BE2C (cell line): ENCODE results near the gene CDS2.

Experiments used
- DNase-seq: peaks from one replicate; pipeline ENCODE4 v3.0.0-alpha.2; 2020
- H3K27me3 ChIP-seq: fragments of 250-450 bp; sonication (Bioruptor Pico); 2 replicates; pipeline ENCODE4 v1.5.1; 2020; ENCODE audit warnings: mild to moderate bottlenecking
- H3K36me3 ChIP-seq: fragments of 250-450 bp; sonication (Bioruptor Pico); 2 replicates; pipeline ENCODE4 v1.5.1; 2020; ENCODE audit warnings: mild to moderate bottlenecking
- H3K4me1 ChIP-seq: fragments of 250-450 bp; sonication (Bioruptor Pico); 2 replicates; pipeline ENCODE4 v1.5.1; 2020
- H3K4me3 ChIP-seq: 2 replicates; pipeline ENCODE4 v1.5.1; 2011; ENCODE audit warnings: low read depth, low read length
- H3K9me3 ChIP-seq: fragments of 250-450 bp; sonication (Bioruptor Pico); 2 replicates; pipeline ENCODE4 v1.5.1; 2020
- TF ChIP-seq, protein P1 (sequence below): IDR thresholded peaks from 2 replicates; pipeline ENCODE4 v1.5.1; 2012; ENCODE audit warnings: mild to moderate bottlenecking, low read depth, low read length

CDS2 gene

DNA sequence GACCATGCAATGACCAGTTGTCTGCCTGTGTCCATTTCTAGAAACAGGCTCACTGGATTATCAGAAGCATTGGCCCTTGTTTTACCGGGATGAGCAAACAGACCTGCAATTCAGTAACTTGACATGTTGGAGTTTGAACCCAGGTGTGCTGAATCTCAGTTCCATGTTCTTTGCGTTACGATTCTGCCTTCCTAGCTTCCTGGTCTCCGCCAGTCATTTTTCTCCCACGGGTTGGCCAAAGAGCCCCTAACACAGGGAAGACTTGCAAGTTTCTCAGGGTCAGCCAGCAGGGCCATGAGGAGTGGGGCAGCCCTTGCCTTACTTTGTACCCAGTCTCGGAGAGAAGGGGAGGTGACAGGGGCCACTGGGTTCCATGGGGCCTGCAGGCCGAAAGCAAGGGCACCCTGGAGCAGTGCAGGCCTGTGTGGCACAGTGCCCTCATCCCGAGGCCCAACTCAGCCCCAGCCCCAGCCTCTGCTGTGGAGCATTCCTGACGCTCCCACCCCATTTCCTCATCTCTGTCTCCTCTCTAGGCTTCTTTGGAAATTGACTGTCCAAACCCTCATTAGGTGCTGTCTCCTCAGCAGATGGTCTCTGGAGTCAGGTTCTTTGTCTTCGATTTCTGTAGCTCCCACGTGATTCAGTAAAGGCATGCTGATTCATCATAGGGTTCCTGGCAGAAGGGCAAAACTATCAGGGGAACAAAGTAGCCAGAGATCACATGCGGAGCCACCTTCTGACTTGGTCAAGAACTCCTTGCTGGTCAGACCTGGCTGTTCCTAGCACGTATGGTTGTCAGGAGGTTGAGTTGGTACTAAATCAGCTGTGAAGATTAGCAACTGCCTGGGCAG, 23.6 kb downstream of the CDS2 start:
- TF ChIP-seq, protein P1, sequence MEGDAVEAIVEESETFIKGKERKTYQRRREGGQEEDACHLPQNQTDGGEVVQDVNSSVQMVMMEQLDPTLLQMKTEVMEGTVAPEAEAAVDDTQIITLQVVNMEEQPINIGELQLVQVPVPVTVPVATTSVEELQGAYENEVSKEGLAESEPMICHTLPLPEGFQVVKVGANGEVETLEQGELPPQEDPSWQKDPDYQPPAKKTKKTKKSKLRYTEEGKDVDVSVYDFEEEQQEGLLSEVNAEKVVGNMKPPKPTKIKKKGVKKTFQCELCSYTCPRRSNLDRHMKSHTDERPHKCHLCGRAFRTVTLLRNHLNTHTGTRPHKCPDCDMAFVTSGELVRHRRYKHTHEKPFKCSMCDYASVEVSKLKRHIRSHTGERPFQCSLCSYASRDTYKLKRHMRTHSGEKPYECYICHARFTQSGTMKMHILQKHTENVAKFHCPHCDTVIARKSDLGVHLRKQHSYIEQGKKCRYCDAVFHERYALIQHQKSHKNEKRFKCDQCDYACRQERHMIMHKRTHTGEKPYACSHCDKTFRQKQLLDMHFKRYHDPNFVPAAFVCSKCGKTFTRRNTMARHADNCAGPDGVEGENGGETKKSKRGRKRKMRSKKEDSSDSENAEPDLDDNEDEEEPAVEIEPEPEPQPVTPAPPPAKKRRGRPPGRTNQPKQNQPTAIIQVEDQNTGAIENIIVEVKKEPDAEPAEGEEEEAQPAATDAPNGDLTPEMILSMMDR: no peak
- Histone ChIP-seq H3K4me1 (no peaks in the 10 kb centered on the region), H3K9me3 (no peaks in the 10 kb centered on the region), H3K27me3 (no peaks in the 10 kb centered on the region), H3K36me3 (no peaks in the 10 kb centered on the region), H3K4me3 (no peak overlapping the region)
- no peak for DNase-seq

GRCh38 chr20:5153152-5153467, 26.3 kb downstream of the CDS2 start:
- TF ChIP-seq, protein P1: no peak
- Histone ChIP-seq H3K4me1 (no peaks in the 10 kb centered on the region), H3K4me3 (no peak overlapping the region), H3K9me3 (no peaks in the 10 kb centered on the region), H3K36me3 (no peaks in the 10 kb centered on the region), H3K27me3 (no peaks in the 10 kb centered on the region)
- DNase-seq: no peak

- H3K4me3 ChIP-seq: no peak overlapping the region
- DNase-seq: no peak
- H3K27me3 ChIP-seq: no peaks in the 10 kb centered on the region
- H3K4me1 ChIP-seq: no peaks in the 10 kb centered on the region
- TF ChIP-seq, protein P1: no peak
- H3K36me3 ChIP-seq: no peaks in the 10 kb centered on the region
- no peaks in the 10 kb centered on the region for H3K9me3 ChIP-seq
Measured at GRCh38 chr20:5153612-5154542, 27.1 kb downstream of the CDS2 start.

DNA sequence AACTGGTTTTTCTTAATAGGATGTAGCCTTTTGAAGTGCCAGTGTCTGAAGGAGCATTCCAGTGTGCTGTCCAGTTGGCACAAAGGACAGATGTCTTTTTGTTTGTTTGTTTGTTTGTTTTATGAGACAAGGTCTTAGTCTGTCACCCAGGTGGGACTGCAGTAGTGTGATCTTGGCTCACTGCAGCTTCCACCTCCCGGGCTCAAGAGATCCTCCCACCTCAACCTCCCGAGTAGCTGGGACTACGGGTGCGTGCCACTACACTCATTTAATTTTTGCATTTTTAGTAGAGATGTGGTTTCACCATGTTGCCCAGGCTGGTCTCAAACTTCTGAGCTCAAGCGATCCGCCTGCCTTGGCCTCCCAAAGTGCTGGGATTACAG, 27.7 kb downstream of the CDS2 start:
- H3K4me1 ChIP-seq: no peaks in the 10 kb centered on the region
- no peak for DNase-seq

GRCh38 chr20:5155404-5155803, 28.6 kb downstream of the CDS2 start:
- H3K4me3 ChIP-seq: no peak overlapping the region
- H3K9me3 ChIP-seq: no peaks in the 10 kb centered on the region
- DNase-seq: no peak
- no peaks in the 10 kb centered on the region for H3K27me3 ChIP-seq
- TF ChIP-seq, protein P1: no peak
- no peaks in the 10 kb centered on the region for H3K4me1 ChIP-seq
- no peaks in the 10 kb centered on the region for H3K36me3 ChIP-seq

More for the DNA sequence above, 27.7 kb downstream of the CDS2 start:
- H3K9me3 ChIP-seq: no peaks in the 10 kb centered on the region
- H3K4me3 ChIP-seq: no peak overlapping the region
- no peaks in the 10 kb centered on the region for H3K36me3 ChIP-seq
- TF ChIP-seq, protein P1: no peak
- no peaks in the 10 kb centered on the region for H3K27me3 ChIP-seq
